HG03460 (cell line): ENCODE measurements around the gene RAPSN.

Source experiments
- ATAC-seq: cut with Tn5 transposase; IDR thresholded peaks from one replicate; pipeline ENCODE4 v1.9.1; 2021; ENCODE audit not compliant: unreplicated experiment

Gene RAPSN

DNA sequence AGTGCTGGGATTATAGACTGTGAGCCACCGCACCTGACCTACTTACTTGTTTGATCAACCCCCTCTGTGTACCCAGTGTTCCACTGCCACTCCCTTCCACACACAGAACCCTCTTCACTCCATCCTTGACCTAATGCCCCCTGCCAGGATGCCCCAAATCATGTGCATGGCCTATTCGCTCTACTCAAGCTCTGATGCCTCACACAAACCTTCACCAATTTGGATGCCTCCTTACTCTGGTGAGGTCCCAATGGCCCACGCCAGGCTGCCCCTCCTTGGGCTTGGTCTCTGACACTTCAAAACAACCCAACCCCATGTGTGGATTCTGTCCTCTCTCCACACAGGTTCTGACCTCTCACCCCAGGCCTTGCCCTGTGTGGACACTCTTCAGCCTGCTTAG, 13.2 kb downstream of the RAPSN start:
- no peak for ATAC-seq

DNA sequence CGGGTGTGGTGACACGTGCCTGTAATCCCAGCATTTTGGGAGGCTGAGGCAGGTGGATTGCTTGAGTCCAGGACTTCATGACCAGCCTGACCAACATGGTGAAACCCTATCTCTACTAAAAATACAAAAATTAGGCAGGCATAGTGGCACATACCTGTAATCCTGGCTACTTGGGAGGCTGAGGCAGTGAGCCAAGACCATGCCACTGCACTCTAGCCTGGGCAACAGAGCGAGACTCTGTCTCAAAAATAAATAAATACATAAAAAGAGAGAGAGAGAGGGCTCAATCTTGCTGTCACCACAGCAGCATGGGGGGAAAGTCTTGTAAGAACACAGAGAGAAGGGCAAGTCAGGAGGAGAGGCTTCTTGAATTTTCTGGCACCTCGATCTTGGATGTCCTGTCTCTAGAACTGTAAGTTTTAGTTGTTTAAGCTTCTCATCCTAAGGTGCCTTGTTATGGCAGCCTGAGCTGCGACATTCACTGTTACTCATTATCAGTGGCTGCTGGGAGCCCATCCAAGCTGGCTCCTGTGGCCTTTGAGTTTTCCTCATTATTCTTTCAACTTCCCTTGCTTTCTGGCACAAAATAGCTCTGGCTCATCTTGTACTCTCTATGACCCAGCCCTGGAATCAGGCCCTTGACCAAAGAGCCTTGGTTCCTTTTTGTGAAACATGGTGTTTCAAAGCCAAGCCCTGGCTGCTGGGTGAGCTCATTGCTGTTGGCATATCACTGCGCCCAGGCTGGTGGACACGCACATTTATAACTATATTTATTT, 14.7 kb downstream of the RAPSN start:
- no peak for ATAC-seq

DNA sequence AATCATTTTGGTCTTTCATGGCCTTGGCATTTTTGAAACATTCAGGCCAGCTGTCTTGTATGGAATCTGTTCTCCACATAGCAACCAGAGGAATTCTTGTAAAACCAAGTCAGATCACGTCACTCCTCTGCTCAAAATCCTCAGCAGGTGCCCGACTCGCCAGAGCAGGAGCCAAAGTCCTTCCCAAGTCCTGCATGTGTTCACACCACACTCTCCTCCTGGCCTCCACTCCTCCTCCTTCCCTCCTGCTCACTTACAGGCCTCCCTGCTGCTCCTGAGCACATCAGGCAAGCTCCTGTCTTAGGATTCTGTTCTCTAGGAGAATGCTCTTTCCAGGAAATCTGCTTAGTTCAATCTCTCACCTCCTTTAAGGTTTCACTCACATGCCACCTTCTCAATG, 15.8 kb downstream of the RAPSN start:
- no peak for ATAC-seq

DNA sequence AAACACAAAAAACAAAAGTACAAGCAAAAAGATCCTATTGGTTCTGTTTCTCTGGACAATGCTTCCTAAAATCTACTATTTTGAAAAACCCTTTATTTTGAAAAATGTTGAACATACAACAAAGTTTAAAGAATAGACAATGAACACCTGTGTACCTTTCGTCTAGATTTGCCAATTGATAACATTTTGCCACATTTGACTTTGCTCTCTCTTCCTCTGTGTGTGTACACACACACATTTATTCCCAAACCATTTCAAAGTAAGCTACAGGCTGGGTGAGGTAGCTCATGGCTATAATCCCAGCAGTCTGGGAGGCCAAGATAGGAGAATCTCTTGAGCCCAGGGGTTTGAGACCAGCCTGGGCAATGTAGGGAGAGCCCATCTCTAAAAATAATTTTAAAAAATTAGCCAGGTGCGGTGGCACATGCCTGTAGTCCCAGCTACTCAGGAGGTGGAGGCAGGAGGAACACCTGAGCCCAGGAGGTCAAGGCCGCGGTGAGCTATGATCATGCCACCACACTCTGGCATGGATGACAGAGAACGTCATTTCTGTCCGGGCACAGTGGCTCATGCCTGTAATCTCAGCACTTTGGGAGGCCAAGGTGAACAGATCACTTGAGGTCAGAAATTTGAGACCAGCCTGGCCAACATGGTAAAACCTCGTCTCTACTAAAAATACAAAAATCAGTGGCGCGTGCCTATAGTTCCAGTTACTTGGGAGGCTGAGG, 17.4 kb downstream of the RAPSN start:
- ATAC-seq = no peak

DNA sequence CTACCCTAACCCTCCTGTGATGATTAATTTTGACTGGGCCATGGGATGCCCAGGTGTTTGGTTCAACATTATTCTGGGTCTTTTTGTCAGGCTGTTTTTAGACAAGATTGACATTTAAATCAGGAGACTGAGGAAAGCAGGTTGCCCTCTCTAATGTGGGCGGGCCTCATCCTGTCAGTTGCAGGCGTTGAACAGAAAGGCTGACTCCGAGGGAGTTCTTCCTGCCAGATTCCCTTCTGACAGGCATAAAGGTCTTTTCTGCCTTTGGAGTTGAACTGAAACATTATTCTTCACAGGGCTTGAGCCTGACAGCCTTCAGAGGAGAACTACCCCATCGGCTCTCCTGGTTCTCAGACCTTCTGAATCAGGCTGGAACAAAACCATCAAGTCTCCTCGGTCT, 18.4 kb downstream of the RAPSN start:
- ATAC-seq = no peak

DNA sequence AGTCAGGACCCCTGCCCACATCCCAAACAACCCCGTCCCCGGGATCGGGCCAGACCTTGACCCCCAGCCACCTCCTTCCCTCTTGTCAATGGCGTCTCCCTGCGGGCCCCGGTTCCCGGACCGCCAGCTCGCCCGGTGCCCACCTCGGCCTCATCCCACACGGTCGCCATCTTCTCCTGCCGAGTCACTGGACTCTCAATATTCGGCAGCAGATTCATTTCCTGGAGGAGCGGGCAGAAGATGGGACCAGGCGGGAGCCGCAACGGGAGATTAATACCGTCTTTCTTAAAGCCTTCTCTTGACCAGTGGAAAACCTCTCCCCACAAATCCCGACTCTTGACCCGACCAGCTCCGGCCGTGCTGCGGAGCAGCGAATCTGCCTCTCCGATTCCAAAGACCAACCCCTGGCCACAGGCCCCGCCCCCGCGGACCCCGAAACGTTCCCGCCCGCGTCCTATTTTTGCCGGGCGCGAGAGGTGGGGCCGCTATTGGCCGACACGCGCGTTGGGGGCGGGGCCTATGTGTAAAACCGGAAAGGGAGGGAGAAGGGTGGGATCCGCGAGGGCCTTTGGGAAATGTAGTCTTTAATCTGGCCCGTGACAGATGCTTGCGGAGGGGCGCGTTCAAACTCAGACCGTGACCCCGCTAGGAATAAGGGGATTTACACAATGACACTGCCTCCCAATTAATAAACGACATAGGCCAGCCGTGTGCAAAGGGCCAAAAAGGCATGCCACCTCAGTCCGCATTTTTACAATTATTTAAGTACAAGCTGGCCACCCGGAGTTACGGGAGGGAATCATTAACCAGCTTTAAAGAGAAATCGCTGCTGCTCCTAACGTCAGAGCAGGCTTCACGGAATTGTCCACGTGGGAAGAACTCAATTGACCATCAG, 22.6 kb downstream of the RAPSN start, which contains the start of gene PSMC3:
Gene PSMC3 (minus strand): TSS at position 378 of the 895 bp plus-strand sequence. CDS start 160 bp downstream, at position 218.
- ATAC-seq = peak; percentile 86

GRCh38 chr11:47425611-47426010, 23.3 kb downstream of the RAPSN start:
- ATAC-seq = no peak

DNA sequence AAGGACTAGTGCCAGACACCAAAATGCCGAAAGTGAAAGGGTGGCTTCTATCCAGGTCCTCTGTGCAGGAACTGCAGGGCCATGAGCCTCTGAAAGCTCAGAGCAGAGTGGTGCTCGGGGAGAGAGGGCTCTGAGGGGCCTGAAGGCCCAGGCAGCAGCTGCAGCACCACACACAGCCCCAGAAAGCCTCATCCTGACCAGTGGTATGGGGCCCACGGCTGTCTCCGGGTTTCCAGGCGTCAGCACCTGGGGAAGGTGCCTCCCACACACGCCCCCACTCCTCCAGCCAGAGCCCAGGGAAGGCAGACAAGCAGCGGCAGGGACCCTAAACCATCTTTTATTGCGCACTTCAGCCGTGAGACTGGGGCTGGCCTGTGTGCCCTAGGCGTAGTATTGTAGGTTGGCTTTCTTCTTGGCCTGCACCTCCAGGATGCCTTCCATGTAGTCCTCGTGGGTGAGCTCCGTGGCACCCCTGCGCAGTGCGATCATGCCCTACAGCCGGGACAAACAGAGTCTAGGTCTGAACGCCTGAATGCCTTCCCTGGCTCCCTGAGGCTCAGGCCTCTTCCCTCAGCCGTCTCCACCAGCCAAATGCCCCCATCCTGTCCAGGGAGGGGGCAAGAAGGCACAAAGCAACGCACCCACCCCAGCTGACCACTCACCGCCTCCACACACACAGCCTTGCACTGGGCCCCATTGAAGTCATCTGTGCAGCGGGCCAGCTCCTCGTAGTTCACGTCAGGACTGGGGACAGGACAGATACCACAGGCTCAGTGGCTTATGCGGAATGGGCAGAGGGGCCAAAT, 30.3 kb downstream of the RAPSN start:
- ATAC-seq = no peak

- no peak for ATAC-seq
Observed at GRCh38 chr11:47417712-47418111, 31.2 kb downstream of the RAPSN start.

- ATAC-seq = no peak
Observed at GRCh38 chr11:47415949-47416472, 32.9 kb downstream of the RAPSN start.

GRCh38 chr11:47415091-47415854, 33.7 kb downstream of the RAPSN start:
- ATAC-seq = no peak

DNA sequence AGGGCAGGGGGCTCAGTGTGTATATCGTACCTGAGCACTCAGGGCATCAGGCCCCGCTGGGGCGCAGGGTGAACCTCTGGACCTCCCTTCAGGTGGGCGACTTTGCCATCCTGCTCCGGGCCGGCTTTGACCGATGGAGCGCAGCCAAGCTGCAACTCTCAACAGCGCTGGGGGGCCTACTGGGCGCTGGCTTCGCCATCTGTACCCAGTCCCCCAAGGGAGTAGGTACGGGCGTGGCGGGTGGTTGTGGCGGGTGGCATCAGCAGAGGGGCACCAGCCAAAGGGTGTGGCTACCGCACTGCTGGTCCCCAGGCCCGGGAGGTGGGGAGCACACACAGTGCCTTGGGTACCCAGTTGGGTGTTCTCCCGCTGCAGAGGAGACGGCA, 34.3 kb downstream of the RAPSN start:
- ATAC-seq = no peak

DNA sequence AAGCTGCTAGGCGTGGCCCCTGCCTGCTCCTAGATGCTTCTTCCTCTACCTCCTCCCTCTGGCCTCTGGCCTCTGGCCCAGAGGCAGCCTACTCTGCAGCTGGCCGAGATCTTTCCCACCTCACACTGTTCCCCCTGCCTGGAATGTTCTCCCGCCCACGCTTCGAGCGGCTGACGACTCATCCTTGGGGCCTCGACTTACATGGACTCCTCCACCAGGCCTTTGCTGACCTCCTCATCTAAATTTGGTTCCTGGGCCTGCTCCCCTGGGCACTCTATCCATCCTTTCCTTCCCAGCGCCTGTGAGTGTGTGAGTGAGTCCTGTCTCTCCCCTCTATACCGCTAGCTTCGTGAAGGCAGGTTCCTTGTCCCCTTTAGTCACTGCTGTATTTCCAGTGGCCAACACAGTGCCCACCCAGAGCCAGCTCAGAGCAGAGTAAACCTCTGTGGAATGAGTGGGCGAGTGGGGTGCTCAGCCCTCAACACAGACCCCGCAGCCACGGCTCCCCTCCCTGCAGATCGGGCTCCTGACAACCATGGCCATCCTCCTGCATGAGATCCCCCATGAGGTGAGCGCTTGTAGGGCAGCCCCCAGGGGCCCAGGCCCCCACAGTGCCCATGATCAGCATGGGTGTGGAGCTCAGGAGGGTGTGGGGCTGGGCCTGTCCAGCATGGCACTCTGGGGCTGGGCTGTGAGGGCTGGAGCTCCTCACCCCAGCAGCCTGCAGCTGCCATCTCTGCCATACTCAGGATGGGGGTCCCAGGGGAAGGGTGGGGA, 34.8 kb downstream of the RAPSN start:
- ATAC-seq = no peak

DNA sequence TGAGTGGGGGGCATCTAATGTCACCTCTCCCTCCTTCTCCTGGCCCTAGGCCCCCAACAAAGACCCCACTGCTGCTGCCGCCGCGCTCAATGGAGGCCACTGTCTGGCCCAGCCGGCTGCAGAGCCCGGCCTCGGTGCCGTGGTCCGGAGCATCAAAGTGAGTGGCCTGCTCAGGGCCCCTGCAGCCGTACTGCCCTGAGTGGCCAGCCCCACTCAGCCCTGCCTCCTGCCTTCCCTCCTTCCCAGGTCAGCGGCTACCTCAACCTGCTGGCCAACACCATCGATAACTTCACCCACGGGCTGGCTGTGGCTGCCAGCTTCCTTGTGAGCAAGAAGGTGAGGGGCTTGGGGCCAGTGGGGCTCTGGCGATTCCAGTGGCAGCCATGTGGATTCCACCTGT, 35.6 kb downstream of the RAPSN start:
- no peak for ATAC-seq

DNA sequence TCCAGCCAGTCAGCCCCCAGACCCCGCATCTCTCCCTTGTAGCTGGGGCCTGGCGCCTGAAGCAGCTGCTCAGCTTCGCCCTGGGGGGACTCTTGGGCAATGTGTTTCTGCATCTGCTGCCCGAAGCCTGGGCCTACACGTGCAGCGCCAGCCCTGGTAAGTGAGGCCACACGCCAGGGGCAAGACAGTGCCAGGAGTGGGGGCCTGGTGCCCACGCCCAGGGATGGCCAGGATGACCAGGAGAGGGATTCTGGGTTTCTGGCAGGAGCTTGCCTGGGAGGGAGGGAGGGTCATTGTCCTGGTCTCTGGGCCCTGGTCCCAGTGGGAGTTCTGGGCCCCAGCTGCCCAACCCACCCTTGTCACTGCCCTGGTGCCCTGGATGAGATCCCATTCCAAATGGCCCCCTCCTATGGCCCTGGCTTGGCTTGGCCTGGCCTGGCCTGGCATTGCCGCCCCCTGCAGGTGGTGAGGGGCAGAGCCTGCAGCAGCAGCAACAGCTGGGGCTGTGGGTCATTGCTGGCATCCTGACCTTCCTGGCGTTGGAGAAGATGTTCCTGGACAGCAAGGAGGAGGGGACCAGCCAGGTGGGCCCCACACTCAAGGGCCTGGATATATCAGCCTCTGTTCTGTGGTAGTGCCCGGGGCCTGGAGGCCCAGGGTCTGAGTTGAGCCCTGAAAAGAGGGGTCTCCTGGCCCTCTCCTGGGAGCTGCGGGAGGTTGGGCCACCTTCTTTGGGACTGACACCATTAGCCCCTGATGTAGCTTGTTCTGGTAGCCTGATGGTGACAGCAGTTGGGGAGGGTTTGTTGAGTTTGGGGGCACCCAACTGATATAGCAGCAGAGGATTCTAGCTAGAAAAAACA, 36.8 kb downstream of the RAPSN start:
- no peak for ATAC-seq

DNA sequence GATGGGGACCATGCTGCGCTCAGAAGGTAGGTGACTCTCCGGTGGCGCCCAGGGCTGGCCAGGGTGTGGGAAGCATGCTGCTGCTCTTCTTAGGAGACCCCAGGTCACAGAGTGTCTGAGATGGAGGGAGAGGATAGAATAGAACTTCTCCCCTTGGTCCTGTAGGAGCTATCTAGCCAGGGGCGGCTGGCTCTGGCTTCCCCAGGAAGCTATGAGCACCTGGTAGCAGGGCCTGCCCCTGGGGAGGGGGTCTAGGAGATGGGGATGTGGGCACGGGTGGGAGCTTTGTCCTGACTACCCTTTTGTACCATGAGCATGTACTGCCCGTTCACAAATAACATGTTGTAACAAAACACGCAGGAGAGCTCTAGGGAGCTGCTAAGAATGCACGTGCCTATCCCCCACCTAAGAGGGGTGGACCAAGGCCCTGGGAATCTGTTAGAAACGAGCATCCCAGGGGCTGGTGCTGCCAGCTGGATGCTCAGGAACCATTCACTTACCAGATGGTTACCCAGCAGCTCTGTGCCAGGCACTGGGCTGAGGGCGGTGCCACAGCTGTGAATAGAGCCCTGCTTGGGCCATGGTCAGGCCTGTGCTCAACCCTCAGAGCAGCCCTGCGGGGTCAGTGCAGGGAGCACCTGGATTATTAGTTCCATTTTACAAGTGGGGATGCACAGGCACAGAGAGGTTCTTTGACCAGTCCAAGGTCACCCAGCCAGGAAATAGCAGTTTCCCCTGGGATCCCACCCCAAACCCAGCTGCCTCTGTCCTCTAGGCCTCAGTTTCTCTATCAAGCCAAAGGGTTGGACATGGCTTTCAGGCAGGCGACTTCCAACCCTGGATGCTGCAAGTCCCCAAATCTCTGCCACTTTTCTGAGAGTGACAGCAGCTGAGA, 38.3 kb downstream of the RAPSN start:
- no peak for ATAC-seq
